22Rv1 (cell line): ENCODE measurements around the gene GJD3.

Experiments used
- ZFX ChIP-seq: fragments of 450-650 bp; IDR thresholded peaks from 2 replicates; pipeline ENCODE4 v1.6.1; 2017; ENCODE audit warnings: antibody characterized with exemption, borderline replicate concordance
- TF ChIP-seq, protein P1 (sequence below): fragments of 450-650 bp; IDR thresholded peaks from 2 replicates; pipeline ENCODE4 v1.5.1; 2017; ENCODE audit warnings: mild to moderate bottlenecking

- TF ChIP-seq, protein P1, sequence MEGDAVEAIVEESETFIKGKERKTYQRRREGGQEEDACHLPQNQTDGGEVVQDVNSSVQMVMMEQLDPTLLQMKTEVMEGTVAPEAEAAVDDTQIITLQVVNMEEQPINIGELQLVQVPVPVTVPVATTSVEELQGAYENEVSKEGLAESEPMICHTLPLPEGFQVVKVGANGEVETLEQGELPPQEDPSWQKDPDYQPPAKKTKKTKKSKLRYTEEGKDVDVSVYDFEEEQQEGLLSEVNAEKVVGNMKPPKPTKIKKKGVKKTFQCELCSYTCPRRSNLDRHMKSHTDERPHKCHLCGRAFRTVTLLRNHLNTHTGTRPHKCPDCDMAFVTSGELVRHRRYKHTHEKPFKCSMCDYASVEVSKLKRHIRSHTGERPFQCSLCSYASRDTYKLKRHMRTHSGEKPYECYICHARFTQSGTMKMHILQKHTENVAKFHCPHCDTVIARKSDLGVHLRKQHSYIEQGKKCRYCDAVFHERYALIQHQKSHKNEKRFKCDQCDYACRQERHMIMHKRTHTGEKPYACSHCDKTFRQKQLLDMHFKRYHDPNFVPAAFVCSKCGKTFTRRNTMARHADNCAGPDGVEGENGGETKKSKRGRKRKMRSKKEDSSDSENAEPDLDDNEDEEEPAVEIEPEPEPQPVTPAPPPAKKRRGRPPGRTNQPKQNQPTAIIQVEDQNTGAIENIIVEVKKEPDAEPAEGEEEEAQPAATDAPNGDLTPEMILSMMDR: peak; percentile 47
- TF ChIP-seq ZFX: no peak
Measured at GRCh38 chr17:40317345-40317873, 47.1 kb downstream of the GJD3 start.
